ENCODE results near the gene GOLM1. TPM values are rescaled to one million over a fixed set of nuclear protein-coding genes. Genes with fewer than 3 reads are reported as not detected.

Gene GOLM1
- total RNA-seq (2022; extraction: Qiagen RNA extraction): 102 to 122 TPM (median 109 TPM) in 5 replicates

GRCh38 chr9:86098824-86099700 lies at the start of gene GOLM1:
Gene GOLM1, minus strand, starts transcription at chr9:86099558. Its CDS starts 20,238 bp downstream, at chr9:86079320.

Other genes with a start within 250 kb of the GOLM1 start
- gene NAA35, start 158.4 kb downstream of the GOLM1 start, total RNA-seq (2022; extraction: Qiagen RNA extraction): 25.1 to 32.2 TPM (median 26.7 TPM) in 5 replicates
- gene C9orf153, start 160.1 kb upstream of the GOLM1 start, total RNA-seq (2022; extraction: Qiagen RNA extraction): 0.08 to 0.40 TPM (median 0.21 TPM) in 5 replicates
- gene ISCA1, start 183.0 kb upstream of the GOLM1 start, total RNA-seq (2022; extraction: Qiagen RNA extraction): 44.4 to 52.0 TPM (median 45.6 TPM) in 5 replicates